Psoas muscle (tissue), 8 donors: ENCODE results near the gene HABP4. TPM values are rescaled to one million over a fixed set of nuclear protein-coding genes. Genes with fewer than 3 reads are reported as not detected.

ENCODE experiments used
- ATAC-seq, 4 donors: fragments of 200-7000 bp; cut with Tn5 transposase; one replicate each; pipeline ENCODE4 v1.9.1; 2020; ENCODE audit warnings: moderate library complexity in 3 of 4, mild to moderate bottlenecking in 2 of 4
- DNase-seq, 2 donors: peaks; one replicate each; pipeline ENCODE4 v3.0.0-alpha.2; 2020
- H3K27ac ChIP-seq: fragments of 200-600 bp; one replicate; pipeline ENCODE4 v1.8.0; 2022
- H3K27me3 ChIP-seq, 3 donors: fragments of 200-600 bp in 1 of 3; one replicate each; pipeline versions ENCODE4 v1.6.1 to v1.8.0; 2013 to 2022; ENCODE audit warnings: low read length in 2 of 3, mild to moderate bottlenecking in 2 of 3, moderate library complexity in 1 of 3; ENCODE audit not compliant: insufficient read depth in 3 of 3
- H3K36me3 ChIP-seq, 2 donors: fragments of 200-600 bp in 1 of 2; one replicate each; pipeline versions ENCODE4 v1.6.1 to v1.8.0; 2013 to 2022; ENCODE audit warnings: low read depth in 1 of 2, mild to moderate bottlenecking in 1 of 2, moderate library complexity in 1 of 2; ENCODE audit not compliant: insufficient read depth in 1 of 2
- H3K4me1 ChIP-seq: fragments of 200-600 bp; one replicate; pipeline ENCODE4 v1.8.0; 2022
- H3K4me3 ChIP-seq: fragments of 200-600 bp; one replicate; pipeline ENCODE4 v1.8.0; 2022; ENCODE audit warnings: mild to moderate bottlenecking
- H3K9me3 ChIP-seq: fragments of 200-600 bp; one replicate; pipeline ENCODE4 v1.8.0; 2022
- CTCF ChIP-seq: fragments of 200-600 bp; IDR thresholded peaks from one replicate; pipeline ENCODE4 v1.8.0; 2022; ENCODE audit warnings: antibody characterized with exemption
- WGBS, 3 donors: extraction: QIAGEN DNeasy Blood & Tissue Kit; methylation state at CpG; one replicate each; pipeline versions ENCODE4 v1.1.6 to v1.1.7; 2013; 5-methylcytosine and 5-hydroxymethylcytosine counted together
- intact Hi-C, 2 donors: fragments of 100-400 bp; cut with DNase I; formaldehyde crosslinking; loops; one replicate each; pipeline versions ENCODE4 v1.11.0 to v1.14.2; 2022
- polyA plus RNA-seq, 3 donors: library from polyadenylated mRNA; stranded (reverse); fragments of 200-250 nt; gene quantifications; one replicate each; pipeline ENCODE4 v1.2.3, GENCODE V29; 2013
- total RNA-seq, 4 donors: library from RNA; stranded (reverse); fragmentation: NEBNext Ultra II Directional in 2 of 4; extraction: Animal tissue kit (Norgen Biotek cat#: 25700) in 2 of 4; gene quantifications; one replicate each; pipeline versions ENCODE4 v1.2.1 to v1.2.4, GENCODE V29; 2021 to 2023
- donor health status: healthy with polysubstance abuse.
- donor health status: DM: no; HTN: no; CAD: no; lungs with moderate emphysema.
- donor health status: Bipolar disorder and iron deficiency.
- donor health status: healthy.
- donor health status: DM: yes; HTN: yes; CAD: no.
- donor health status: DM: no; HTN: no; CAD: no.
- donor health status: DM: no; HTN: no; CAD: no.
- donor health status: DM: yes; HTN: yes; CAD: no.

HABP4 gene
- total and polyA plus RNA-seq, 7 donors, result 6.4 to 14.4 (median 9.3) TPM

- no peak for DNase-seq
- Histone ChIP-seq H3K36me3 (no peaks in the 10 kb centered on the region), H3K27ac (no peak overlapping the region), H3K4me3 (no peak overlapping the region), H3K9me3 (no peaks in the 10 kb centered on the region), H3K27me3 (no peaks in the 10 kb centered on the region), H3K4me1 (peaks cover 6% of the 10 kb centered on the region)
- TF ChIP-seq CTCF, result no peak
- intact Hi-C loops, result loop anchor here in 1 of 2 donors (5.0 kb wide), 1 partner anchor 85 kb away; no protein-coding TSS in a partner anchor
- 87 to 92% (median 89%) methylated on average over 8 of the region's 8 CpGs for WGBS, 3 donors
- ATAC-seq, result no peak
Observed at GRCh38 chr9:96412174-96412913, 37.6 kb upstream of the HABP4 start.

- intact Hi-C loops, result loop anchor here in 1 of 2 donors (5.0 kb wide), 1 partner anchor 86 kb away; no protein-coding TSS in a partner anchor
- no peak for TF ChIP-seq CTCF
- 50 to 65% (median 58%) methylated on average over 7 of the region's 7 CpGs for WGBS, 3 donors
- H3K4me1 ChIP-seq, result peaks cover 6% of the 10 kb centered on the region
- H3K27ac ChIP-seq, result no peak overlapping the region
- no peaks in the 10 kb centered on the region for H3K36me3 ChIP-seq
- H3K4me3 ChIP-seq, result no peak overlapping the region
- DNase-seq, result no peak
- ATAC-seq, result no peak
- H3K9me3 ChIP-seq, result no peaks in the 10 kb centered on the region
- no peaks in the 10 kb centered on the region for H3K27me3 ChIP-seq
Observed at GRCh38 chr9:96413302-96414221, 36.4 kb upstream of the HABP4 start.

- DNase-seq (peak; percentile 90 to 94), ATAC-seq (peak; percentile 34 to 67 (median 48))
- Histone ChIP-seq H3K9me3 (no peaks in the 10 kb centered on the region), H3K36me3 (no peaks in the 10 kb centered on the region), H3K27ac (peak overlapping the region; percentile 95), H3K4me1 (peaks cover 27% of the 10 kb centered on the region), H3K27me3 (no peaks in the 10 kb centered on the region), H3K4me3 (peak overlapping the region; percentile 80)
- intact Hi-C loops, result no loop called here
- WGBS, 3 donors, result 0 to 1% (median 0%) methylated on average over 33 to 50 of the region's 50 CpGs
- no peak for TF ChIP-seq CTCF
Observed at GRCh38 chr9:96417051-96417586, 32.9 kb upstream of the HABP4 start.

- H3K9me3 ChIP-seq, result no peaks in the 10 kb centered on the region
- H3K4me3 ChIP-seq, result peak overlapping the region; percentile 80
- DNase-seq (peak in 1 of 2 donors; percentile 56), ATAC-seq (peak in 2 of 4 donors; percentile 0 to 1)
- no peak for TF ChIP-seq CTCF
- peak overlapping the region; percentile 95 for H3K27ac ChIP-seq
- H3K27me3 ChIP-seq, result no peaks in the 10 kb centered on the region
- H3K4me1 ChIP-seq, result peaks cover 27% of the 10 kb centered on the region
- no peaks in the 10 kb centered on the region for H3K36me3 ChIP-seq
- 0% methylated on average over 29 to 62 of the region's 62 CpGs for WGBS, 3 donors
- intact Hi-C loops, result loop anchor here in 1 of 2 donors (2.0 kb wide), 1 partner anchor 237 kb away; the partner anchor contains the start of gene PRXL2C
Observed at GRCh38 chr9:96417661-96418082, 32.3 kb upstream of the HABP4 start.
